Kidney epithelial cell (primary cell): Measurements from ENCODE around the gene ERP44. TPM values are rescaled to one million over a fixed set of nuclear protein-coding genes. Genes with fewer than 3 reads are reported as not detected.
A peak's percentile ranks its signal among the peaks of the same experiment; 100 is the strongest.

Experiments
- DNase-seq: peaks from one replicate; pipeline ENCODE4 v3.0.0-alpha.2; 2010; ENCODE audit warnings: low read depth
- H3K27me3 ChIP-seq: 2 replicates; pipeline ENCODE4 v1.6.0; 2011; ENCODE audit warnings: low read length; ENCODE audit not compliant: control insufficient read depth, insufficient read depth
- H3K36me3 ChIP-seq: 2 replicates; pipeline ENCODE4 v1.5.1; 2011; ENCODE audit warnings: low read length; ENCODE audit not compliant: control insufficient read depth, insufficient read depth
- H3K4me3 ChIP-seq: 2 replicates; pipeline ENCODE4 v1.5.1; 2011; ENCODE audit warnings: low read depth, mild to moderate bottlenecking, control low read depth, low read length
- CTCF ChIP-seq: IDR thresholded peaks from 2 replicates; pipeline ENCODE4 v1.5.1; 2011; ENCODE audit warnings: mild to moderate bottlenecking, moderate library complexity, low read length, control low read depth, inconsistent platforms; ENCODE audit not compliant: insufficient read depth, poor library complexity, severe bottlenecking
- total RNA-seq: library from RNA; depleted of rRNA; stranded (reverse); fragments of >200 nt; gene quantifications from 2 replicates; pipeline ENCODE4 v1.2.3, GENCODE V29; 2015

Gene ERP44
- total RNA-seq, 1 donor from 2014 or later, result 22.3 TPM

GRCh38 chr9:100104314-100104713, 5.5 kb upstream of the ERP44 start:
- TF ChIP-seq CTCF, result no peak
- Histone ChIP-seq H3K4me3 (no peak overlapping the region), H3K36me3 (peaks cover 2% of the 10 kb centered on the region), H3K27me3 (no peaks in the 10 kb centered on the region)
- no peak for DNase-seq

- H3K4me3 ChIP-seq, result no peak overlapping the region
- no peak for DNase-seq
- peaks cover 1% of the 10 kb centered on the region for H3K36me3 ChIP-seq
- H3K27me3 ChIP-seq, result no peaks in the 10 kb centered on the region
- no peak for TF ChIP-seq CTCF
Measured at GRCh38 chr9:100101608-100102007, 2.8 kb upstream of the ERP44 start.

GRCh38 chr9:100100146-100100667, 1.4 kb upstream of the ERP44 start:
- no peaks in the 10 kb centered on the region for H3K36me3 ChIP-seq
- peak overlapping the region; percentile 94 for H3K4me3 ChIP-seq
- DNase-seq, result no peak
- TF ChIP-seq CTCF, result no peak
- H3K27me3 ChIP-seq, result no peaks in the 10 kb centered on the region

GRCh38 chr9:100099722-100100042, 882 bp upstream of the ERP44 start:
- Histone ChIP-seq H3K36me3 (no peaks in the 10 kb centered on the region), H3K27me3 (no peaks in the 10 kb centered on the region), H3K4me3 (peak overlapping the region; percentile 94)
- no peak for DNase-seq
- no peak for TF ChIP-seq CTCF

- no peak for DNase-seq
- peak overlapping the region; percentile 94 for H3K4me3 ChIP-seq
- no peak for TF ChIP-seq CTCF
- H3K36me3 ChIP-seq, result no peaks in the 10 kb centered on the region
- no peaks in the 10 kb centered on the region for H3K27me3 ChIP-seq
Measured at GRCh38 chr9:100098046-100098886, 534 bp downstream of the ERP44 start.
